ENCODE measurements around the gene ZG16B.

Gene ZG16B

DNA sequence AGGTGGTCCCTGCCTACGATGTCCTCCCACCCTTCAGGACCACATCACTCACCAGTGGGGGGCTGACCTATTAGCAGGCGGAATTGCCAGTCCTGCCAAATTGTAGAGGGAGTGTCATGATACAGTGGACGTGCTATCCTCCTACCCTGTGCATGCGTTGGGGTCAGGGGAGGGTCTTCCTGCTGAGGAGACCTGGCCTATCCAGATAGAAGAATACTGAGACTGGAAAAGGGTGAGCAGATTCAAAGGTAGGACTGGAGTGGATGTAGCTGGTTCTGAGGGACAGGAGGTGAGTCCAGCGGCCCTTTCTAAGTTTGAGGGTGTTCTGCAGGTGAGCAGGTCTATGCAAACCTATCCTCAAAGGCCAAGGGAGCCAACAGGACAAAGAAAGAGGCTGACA is 23.8 kb upstream of the ZG16B start:
- no peak for DNase-seq (ENCODE audit: low read depth)

DNA sequence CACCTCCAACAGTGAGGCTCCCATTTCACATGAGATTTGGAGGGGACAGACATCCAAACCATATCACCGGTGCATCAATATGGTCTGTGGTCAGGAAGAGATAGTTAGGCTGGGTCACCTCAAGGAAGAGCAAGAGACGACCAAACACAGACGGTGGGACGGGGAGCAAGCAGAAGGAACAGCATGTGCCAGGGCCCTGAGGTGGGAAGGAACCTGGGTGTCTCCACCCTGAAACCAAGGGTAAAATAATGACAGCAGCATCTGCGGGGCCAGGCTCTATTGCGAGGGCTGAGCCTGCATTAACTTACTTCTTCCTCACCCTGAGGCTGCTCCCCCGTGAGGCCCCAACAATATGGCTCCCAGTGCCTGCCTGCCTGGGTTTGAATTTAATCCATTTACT is 21.9 kb upstream of the ZG16B start:
- DNase-seq (ENCODE audit: low read depth), result no peak

DNA sequence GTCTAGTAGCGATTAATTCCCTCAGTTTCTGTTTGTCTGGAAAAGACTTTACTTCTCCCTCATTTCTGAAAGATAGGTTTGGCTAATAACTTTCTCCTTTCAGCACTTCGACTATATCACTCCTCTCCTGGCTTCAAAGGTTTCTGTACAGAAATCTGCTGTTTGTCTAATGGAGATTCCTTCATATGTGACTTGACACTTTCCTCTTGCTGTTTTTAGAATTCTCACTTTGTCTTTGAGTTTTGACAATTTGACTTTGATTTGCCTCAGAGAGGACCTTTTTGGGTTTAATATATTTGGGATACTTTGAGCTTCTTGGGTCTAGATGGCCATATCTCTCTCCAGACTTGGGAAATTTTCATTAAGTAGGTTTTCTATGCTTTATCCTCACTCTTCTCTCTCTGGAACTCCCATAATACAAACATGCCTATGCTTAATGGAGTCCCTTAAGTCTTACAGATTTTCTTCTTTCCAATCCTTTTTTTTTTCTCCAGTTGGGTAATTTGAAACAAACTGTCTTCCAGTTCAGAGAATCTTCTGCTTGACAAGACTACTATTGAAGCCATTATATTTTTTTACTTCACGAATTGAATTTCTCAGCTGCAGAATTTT is 20.8 kb upstream of the ZG16B start:
- DNase-seq (ENCODE audit: low read depth), result no peak

DNA sequence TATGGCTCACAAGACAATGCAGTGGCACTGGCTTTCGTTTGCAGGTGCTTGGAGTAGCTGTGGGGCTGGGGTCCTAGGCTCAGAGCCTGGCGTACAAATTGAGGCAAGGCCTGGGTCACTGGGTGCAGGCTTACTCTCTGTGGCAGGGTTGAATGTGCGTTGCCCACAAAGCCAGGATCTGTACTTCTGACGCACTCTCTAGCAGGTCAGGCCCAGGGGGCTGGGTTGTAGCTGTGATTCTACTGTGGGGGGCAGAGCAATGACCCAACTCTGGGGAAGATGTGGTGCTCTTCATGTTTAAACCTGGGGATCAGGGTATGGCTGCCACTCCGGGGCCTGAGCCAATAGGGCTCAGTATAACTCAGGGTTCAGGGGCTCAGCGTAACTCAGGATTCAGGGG is 19.5 kb upstream of the ZG16B start:
- no peak for DNase-seq (ENCODE audit: low read depth)

DNA sequence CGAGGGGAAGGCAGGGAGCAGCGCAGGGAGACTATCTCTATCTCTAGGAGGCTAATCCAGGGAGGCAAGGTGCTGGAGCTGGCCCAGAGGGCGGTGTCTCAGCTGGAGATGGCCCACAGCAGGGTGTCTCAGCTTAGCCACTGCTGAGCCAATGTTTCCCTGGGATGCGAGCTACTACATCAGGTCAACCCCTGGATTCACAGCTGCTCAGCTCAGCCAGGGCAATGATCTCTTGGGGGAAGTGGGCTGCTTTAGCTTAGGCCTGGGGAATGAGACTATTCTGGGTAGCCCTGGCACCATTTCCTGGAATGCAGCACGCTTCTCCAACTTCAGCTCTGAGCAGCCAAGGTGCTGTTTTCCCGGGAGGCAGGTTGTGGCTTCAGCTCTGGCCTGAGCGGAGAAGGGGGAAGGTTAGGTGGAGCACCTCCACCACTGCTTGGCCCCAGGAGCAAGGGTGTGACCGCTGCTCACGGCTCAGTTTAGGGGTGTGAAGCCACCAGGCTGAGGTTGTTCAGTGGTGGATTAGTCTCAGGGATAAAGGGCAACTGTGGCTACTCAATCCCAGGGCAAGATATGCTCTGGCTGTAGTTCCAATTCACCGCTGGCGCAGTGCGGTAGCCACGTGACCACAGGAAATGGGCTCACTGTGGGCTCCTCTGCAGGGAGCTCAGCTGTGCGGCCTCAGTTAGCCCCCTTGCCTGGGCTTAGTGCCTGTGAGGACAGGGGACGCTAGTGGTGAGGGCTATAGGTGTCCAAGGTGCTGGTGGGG is 18.2 kb upstream of the ZG16B start:
- DNase-seq (ENCODE audit: low read depth), result no peak

DNA sequence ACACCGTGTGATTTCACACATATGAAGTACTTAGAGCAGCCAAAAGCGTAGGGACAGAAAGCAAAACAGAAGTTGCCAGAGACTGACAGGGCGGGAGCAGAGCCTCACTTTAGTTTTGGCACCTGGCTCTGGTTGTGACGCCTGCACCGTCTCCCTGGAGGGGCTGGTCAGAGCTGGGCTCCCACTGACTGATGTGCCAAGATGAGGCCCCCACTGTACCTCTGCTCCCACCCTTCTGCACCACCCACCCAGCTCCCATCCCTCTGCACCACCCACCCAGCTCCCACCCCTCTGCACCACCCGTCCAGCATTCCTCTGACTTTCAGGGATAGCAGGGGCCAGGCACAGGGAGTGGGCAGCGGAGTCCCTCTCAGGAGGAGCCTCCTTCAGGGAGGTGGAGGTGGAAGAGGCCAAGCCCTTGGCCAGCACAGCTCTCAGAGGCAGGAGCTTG is 16.3 kb upstream of the ZG16B start:
- no peak for DNase-seq (ENCODE audit: low read depth)

DNA sequence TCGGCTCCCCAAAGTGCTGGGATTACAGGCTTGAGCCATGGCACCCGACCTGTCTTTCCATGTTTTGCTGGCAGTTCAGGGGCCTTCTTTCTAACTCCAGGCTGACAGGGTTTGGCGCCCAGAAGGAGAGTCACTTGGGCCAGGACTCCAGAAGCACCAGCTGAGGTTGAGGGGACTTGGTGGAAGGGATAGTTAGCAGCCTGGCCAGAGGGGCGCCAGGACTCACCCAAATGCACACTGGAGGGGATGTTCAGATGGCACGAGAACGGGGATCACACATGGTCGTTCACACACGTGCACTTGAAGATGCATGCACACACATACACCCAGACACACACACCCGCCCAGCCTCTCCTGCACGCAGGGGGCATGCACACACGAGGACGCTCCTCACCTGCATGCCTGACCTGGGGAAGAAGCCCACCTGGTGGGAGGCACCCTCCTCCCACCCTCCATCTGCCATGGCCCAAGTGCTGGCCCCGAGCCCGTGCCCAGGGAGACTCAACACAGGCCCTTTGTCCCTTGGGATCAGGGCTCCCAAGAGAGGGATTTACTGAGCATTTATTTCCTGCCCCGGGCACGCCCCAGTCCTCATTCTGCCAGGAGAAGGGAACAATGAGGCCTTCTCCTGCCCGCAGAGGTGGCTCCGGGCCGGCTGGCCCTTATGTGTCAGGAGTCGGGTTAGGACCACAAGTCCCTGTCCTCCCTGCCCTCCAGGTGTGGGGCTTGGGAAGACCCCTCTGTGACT is 15.4 kb upstream of the ZG16B start:
- no peak for DNase-seq (ENCODE audit: low read depth)

DNA sequence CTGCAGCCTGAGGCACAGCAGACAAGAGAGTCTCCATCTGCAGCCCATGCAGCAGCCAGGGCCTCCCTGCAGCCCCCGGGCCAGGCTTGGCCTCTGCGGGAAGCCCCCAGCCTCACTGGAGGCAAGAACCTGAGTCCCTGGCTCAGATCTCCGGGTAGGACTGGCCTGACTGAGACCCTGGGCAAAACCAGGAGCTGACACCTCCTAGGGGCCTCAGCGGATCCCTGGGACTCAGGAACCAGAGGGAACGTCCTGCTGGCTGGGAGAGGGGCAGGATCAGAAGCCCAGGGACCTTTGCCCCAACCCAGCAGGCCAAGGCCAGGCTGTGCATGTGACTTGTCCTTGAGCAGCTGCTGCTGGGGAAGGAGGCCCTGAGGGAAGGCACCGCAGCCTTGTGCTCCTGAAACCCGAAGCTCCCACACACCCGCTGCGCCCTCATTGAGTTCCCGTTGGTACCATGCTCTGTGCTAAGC is 14.8 kb upstream of the ZG16B start:
- DNase-seq (ENCODE audit: low read depth), result no peak

DNA sequence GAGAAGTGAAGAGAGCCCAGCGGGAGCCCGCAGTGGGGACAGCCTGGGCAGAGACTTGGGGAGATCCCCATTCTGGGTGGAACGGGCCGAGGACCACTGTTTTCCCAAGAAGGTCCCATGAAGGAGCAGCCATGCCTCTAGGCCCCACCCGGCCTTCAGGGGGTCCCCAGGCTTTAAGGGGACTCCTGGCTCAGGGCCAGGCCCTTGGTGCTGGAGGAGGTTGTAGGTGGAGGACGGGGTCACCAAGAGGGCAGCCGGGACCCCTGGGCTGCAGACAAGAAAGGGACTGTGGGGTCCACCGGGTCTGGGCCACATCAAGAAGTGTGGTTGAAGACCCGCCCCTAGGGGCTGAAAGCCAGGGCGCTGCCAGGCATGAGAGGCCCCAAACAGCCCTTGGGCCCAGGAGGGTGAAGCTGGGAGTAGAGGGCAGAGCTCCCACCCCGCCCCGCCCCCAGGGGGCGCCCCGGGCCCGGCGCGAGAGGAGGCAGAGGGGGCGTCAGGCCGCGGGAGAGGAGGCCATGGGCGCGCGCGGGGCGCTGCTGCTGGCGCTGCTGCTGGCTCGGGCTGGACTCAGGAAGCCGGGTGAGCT is 13.3 kb upstream of the ZG16B start, which contains the start of gene PRSS21:
PRSS21 (plus strand) TSS at position 487 of the 589 bp plus-strand sequence; CDS start at position 519, 32 bp downstream.
- no peak for DNase-seq (ENCODE audit: low read depth)

DNA sequence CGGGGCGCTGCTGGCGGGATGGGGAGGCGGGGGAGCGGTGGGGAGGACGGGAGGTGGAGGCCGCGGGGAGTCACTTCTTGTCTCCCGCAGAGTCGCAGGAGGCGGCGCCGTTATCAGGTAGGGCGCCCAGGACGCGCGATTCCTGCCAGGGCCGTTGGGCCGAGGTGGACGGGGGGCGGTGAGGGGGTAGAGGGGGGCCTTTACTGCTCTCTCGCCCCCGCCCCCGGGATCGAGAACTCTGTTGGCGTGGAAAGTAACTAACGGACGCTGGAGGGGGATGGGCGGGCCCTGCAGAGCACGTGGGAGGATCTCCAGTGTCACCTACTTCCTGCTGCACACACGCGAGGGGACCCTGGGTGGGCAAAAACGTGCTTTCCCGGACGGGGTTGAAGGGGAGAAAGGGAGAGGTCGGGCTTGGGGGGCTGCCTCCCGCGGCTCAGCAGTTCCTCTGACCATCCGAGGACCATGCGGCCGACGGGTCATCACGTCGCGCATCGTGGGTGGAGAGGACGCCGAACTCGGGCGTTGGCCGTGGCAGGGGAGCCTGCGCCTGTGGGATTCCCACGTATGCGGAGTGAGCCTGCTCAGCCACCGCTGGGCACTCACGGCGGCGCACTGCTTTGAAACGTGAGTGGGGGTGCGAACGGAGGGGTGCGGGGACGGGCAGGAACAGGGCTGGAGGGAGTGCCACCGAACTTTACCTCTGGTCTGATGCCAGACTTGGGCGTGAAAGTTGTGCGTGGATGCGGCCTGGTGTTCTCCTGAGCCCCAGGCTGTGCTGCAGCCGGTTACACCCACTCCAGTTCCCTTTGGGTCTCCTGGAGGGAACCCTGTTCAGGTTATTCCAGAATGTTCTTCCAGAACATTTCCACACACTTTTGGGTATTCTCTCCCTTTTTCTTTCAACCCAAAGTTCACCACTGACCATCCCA is 12.5 kb upstream of the ZG16B start:
- DNase-seq (ENCODE audit: low read depth), result no peak

DNA sequence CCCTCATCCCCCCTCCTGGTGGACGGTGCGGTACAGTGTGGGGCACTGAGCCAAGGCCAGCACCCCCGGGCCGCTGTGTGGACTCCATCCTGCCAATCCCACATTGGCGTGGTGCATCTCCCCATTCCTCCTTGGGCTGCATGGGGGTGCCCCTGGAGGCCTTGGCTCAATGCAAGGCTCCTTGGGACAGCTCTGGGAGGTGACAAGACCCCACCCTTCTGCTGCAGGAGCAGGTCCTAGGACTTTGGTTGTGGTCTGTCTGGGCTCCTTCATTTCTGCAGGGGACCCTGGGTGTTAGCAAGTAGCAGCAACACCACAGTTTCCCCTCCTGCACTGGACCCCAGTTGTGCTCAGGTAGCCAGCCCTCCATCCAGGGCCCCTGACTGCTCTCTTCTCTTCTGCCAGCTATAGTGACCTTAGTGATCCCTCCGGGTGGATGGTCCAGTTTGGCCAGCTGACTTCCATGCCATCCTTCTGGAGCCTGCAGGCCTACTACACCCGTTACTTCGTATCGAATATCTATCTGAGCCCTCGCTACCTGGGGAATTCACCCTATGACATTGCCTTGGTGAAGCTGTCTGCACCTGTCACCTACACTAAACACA is 11.7 kb upstream of the ZG16B start:
- DNase-seq (ENCODE audit: low read depth), result no peak

DNA sequence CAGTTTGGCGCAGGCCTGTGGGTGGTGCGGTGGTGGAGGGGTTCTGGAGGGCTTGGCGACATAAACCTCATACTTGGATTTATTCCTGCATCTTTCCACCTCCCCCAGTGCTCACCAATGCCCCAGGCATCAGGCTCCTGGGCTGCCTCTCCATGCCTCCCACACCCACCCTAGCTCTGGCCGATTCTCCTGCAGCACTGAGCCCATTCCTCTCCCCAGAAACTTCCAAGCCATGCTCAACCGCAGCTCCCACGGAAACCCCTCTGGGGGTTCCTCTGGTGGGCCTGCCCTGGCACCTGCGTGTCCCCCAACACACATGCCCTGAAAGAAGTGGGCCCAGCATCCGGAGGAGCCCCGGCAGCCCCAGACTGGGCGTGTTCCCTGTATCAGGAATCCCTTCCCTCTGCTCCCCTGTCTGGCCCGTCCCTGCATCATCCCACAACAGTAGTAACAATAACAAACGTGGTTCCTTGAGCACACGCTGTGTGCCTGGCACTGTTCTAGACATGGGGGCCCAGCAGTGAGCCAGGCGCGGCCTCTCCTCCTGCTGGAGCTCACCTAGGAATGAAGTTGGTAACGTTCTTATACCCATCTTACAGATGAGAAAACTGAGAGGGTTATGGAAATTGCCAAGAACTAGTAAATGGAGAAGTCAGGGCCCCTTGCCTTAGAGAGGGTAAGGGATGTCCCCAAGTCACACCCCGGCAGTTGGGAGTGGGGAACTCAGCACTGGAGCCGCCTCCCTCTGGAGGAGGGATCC is 10.7 kb upstream of the ZG16B start:
- no peak for DNase-seq (ENCODE audit: low read depth)

DNA sequence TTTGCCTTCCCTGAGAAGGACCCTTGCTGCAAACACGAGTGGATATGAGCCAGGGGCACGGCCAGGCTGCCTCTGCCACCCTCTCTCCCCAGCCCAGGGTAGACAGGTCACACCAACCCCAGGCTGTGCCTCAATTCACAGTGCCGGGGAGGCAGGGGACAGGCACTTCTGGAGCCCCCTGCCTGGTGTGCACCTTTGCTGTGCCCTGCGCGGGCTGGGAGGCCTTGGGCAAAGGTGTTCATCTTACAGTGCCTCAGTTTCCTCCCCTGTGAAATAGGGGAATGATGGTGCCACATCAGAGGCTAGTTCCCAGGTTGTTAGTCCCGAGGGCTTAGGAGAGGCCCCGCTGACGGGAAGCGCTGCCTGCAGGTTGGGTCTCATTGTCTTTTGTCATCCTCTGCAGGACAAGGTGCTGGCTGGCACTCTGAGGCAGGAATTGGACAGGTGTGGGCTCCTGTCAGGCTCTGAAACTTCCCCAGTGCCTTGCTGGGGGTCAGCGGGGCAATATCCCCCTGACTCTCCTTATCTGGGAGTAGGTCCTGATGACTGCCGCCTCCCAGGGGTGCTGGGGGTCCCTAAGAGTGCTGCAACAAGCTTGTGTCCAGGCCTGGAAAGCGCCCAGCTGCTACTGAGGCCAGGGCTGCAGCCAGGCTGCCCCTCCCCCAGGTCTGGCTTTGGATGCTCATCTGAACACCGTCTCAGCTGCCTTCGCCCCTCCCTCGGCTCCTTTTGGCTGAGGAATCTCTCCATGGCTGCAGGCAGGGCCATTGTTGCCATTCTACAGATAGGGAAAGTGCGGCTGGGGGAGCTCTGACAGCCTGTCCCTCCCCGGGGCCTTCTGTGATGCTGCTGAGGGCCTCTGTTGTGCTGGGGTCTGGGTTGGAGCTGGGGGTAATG is 9.9 kb upstream of the ZG16B start:
- DNase-seq (ENCODE audit: low read depth), result no peak

DNA sequence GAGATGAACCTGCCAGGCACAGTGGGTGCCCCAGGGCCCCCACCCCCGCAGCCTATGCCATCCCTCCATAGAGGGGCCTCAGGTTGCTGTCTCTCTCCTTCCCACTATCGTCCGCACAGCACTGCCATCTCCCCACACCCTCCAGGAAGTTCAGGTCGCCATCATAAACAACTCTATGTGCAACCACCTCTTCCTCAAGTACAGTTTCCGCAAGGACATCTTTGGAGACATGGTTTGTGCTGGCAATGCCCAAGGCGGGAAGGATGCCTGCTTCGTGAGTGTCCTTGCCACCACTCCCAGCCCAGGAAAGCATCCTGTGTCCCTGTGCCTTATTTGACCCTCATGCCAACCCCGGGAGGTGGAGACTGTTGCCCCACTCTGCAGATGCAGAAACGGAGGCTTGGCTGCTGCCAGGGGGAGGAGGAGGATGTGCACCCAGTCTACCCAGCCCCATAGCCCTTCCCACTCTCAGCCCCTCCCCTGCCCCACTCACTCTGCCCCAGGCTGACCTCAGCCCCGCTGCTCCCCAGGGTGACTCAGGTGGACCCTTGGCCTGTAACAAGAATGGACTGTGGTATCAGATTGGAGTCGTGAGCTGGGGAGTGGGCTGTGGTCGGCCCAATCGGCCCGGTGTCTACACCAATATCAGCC is 9.1 kb upstream of the ZG16B start:
- no peak for DNase-seq (ENCODE audit: low read depth)

DNA sequence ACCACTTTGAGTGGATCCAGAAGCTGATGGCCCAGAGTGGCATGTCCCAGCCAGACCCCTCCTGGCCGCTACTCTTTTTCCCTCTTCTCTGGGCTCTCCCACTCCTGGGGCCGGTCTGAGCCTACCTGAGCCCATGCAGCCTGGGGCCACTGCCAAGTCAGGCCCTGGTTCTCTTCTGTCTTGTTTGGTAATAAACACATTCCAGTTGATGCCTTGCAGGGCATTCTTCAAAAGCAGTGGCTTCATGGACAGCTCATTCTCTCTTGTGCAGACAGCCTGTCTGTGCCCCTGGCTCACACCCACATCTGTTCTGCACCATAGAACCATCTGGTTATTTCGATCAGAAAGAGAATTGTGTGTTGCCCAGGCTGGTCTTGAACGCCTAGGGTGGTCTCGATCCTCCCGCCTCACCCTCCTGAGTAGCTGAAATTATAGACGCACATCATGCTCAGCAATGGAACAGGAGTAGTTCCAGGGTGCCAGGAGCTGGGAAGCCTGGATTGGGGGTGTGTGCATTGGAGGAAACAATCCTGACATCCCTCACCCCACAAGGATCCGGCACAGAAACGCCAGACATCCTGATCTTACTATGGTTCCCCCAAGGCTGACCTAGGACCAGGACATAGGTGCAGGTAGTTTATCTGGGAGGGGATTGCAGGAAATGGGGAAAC is 8.5 kb upstream of the ZG16B start:
- no peak for DNase-seq (ENCODE audit: low read depth)

DNA sequence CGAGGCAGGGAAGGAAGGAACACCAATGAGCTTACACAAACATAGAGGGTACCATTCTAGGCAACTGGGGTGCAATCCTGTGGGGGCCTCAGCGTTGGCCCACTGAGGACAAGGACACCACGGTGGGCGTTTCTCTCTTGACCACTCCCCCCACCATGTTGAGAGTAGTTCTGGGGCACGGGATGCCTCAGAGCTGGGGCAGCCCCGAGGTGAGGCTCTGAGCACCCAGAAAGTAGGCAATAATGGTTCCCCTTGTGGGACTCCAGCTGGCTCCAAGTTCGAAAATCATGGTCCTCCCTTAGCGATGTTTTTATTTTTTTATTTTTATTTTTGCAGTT is 8.0 kb upstream of the ZG16B start:
- DNase-seq (ENCODE audit: low read depth), result no peak

DNA sequence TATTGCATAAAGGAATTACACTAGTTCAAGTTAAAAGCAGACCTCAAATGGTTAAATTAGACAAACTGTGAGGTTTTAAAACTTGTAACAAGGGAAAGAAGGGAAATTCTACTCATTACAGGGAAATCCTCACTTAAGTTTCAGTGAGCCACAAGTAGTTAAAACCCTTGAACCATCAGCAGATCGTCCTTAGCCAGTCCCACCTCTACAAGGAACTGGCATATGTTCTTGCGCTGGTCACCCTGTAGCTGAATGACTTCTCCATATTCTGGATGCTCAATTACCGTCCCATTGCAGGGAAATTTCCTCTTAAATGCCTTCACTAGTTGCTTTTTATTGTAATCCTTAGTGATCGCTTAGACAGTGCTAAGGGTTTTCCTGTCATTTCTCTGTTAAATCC is 7.6 kb upstream of the ZG16B start:
- no peak for DNase-seq (ENCODE audit: low read depth)

DNA sequence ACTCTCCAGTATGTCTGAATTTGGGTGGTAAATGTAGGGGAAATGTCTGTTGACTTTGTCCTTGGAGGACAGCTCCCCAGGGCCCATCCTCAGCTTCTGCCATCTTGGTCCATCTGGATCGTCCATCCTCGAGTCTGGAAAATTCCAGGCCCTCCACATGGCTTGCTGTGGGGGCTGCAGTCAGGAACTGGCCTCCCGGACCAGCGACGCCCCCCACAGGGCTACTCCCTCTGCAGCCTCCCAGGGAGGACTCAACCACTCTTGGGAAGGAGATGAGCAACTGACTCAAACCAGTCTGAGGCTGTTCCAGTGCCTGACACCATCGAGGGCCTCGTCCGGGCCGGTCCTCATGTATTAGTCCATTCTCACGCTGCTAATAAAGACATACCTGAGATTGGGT is 5.5 kb upstream of the ZG16B start:
- no peak for DNase-seq (ENCODE audit: low read depth)
